ENCODE data around the gene OR10A5. TPM values are rescaled to one million over a fixed set of nuclear protein-coding genes. Genes with fewer than 3 reads are reported as not detected.
A peak's percentile ranks its signal among the peaks of the same experiment; 100 is the strongest.
"Not testable (repeated sequence)": the region's sequence is repeated elsewhere in the genome, so short reads cannot be mapped to it uniquely, and the experiment has no call there.

The OR10A5 gene, protein sequence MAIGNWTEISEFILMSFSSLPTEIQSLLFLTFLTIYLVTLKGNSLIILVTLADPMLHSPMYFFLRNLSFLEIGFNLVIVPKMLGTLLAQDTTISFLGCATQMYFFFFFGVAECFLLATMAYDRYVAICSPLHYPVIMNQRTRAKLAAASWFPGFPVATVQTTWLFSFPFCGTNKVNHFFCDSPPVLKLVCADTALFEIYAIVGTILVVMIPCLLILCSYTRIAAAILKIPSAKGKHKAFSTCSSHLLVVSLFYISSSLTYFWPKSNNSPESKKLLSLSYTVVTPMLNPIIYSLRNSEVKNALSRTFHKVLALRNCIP
- polyA plus RNA-seq (ENCODE audit: insufficient read length in 12 of 12): not detected
- long read RNA-seq, donor 1: 0 reads
- long read RNA-seq, donor 2: 0 reads
- long read RNA-seq, donor 3: 0 reads
- long read RNA-seq, donor 4: 0 reads
- long read RNA-seq, donor 5: 0 reads
- long read RNA-seq, donor 6: 0 reads
- long read RNA-seq, donor 7: 0 reads
- long read RNA-seq, donor 8: 0 reads
- long read RNA-seq, donor 9: 0 reads
- long read RNA-seq, donor 10: 0 reads
- long read RNA-seq, donor 11: 0 reads

DNA sequence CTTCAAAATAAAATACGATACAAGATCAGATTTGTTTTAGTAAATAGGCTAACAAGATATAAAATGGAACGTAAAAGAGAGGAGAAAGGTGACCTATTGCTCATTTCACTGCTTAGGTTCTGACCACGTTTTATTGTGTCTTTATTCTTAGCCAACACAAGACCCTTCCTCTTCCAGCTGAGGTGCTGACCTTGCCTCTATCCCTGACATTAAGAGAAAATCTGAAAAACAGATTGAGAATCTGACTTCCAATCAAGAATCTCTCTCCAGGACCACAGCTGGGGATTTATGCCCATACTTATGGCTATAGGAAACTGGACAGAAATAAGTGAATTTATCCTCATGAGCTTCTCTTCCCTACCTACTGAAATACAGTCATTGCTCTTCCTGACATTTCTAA, at the start of gene OR10A5:
Gene OR10A5 (plus strand): TSS at position 301 of the 400 bp plus-strand sequence. CDS start 0 bp downstream, at position 301.
- DNase-seq: no peak

DNA sequence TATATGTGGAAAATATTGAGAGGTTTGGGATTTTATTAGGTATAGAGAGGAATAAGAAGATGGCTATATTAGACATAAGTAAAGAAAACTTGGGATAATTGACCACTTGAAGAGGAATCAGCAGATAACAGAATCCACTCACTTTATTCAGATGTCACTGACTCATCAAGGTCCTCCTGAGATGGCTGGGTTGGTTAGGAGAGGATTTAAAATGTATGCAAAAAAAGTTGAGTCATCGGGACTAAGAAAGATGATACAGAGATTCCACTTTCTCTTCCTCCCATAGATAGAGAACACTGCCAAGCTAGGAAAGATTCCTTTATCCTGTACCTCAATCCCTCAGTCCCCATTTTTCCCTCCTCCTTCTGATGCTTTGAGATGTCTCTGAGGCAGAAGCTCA, 46.1 kb upstream of the OR10A5 start, which contains the start of gene OR6A2:
Gene OR6A2 (minus strand): TSS at position 288 of the 400 bp plus-strand sequence. CDS start 3,981 bp downstream, outside the sequence.
- no peak for DNase-seq

DNA sequence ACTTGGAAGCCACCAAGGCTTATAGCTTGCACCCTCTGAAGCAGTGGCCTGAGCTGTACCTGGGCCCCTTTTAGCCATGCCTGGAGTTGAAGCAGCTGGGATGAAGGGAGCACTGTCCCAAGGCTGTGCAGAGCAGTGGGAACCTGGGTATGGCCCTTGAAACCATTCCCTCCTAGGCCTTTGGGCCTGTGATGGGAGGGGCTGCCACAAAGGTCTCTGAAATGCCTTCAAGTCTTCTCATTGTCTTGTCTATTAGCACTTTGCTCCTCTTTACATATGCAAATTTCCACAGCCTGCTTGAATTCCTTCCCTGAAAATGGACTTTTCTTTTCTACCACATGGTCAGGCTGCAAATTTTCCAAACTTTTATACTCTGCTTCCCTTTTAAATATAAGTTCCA, 44.4 kb upstream of the OR10A5 start:
- not testable (repeated sequence) for DNase-seq

DNA sequence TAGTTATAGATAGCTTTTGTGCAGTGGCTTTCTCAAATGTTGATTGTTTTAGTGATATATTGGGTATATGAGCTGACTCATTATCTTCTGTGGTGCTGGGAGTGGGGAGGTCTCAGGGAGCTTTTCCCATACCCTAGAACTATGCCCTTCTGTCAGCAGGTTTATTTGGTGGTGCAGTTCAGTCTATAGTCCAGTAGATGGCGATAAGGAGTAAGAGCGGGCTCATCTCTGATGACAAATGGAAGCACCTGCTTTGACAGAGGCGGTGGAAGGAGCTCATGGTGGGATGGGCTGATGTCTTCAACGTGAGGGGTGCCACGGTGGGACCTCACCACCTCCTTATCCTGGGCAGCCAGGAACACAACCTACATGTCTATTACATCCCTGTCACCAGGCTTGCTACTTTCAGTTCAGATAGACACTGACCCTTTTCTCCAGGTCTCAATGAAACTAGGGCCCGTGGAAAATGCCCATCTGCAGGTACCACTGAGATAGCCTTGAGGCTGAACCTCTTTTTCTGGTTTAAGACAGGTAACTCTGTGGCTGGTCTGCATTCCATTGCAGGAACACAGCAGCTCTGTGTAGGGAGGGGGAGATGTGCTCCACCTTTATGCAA, 33.0 kb upstream of the OR10A5 start:
- DNase-seq: peak; percentile 8

DNA sequence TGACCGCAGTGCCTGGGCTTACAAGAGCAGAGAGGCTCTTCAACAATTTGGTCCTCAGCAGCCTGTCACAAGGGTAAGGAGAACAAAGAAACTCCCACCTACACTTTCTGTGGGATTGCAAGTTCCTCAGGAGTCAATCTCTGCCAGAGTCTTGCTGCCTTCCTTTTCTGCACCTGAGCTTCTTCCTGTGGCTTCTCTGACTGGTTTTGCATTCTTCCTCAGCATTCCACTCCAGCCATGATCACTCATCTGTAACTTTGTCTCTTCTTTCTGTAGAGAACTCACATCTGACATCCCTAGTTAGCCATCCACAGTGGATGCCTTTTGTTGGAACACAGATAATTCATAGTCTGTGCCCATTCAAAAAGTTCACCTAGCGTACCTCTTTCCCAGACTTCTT, 31.8 kb upstream of the OR10A5 start:
- DNase-seq: no peak

DNA sequence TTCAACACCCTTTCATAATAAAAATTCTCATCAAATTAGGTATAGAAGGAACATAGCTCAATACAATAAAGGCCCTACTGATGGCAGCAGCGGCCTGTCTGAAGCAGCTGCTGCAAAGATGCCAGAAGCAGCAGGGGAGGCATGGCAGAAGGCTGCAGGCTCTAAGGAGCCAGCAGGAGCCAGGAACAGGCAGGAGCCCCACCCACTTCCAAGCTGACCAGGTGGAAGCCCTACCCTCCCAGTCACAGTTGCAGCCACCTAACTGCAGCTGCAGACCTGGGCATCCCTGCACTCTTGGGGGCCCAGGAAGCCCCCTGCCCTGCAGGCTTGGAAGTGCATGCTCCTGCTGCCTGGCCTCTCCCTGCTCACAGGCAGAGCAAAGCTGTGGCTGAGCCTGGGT, 27.8 kb upstream of the OR10A5 start:
- DNase-seq: no peak

DNA sequence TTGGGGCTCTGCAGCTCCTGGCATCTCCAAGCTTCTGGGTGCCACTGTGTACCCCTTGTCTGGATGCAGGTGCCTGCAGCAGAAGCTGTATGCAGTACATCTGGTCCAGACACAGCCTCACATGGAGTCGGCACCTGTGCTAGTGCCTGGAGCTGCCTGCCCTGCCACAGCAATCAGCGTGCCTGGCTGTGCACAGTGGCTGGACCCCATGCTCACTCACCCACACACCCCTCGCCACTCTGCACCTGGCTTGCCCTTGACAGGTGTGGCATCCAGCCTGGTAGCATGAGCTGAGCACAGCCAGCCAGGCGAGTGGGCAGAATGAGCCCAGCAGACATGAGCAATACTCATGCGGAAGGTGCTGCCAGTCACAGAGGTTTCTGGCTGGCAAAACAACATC, 26.5 kb upstream of the OR10A5 start:
- DNase-seq: no peak

DNA sequence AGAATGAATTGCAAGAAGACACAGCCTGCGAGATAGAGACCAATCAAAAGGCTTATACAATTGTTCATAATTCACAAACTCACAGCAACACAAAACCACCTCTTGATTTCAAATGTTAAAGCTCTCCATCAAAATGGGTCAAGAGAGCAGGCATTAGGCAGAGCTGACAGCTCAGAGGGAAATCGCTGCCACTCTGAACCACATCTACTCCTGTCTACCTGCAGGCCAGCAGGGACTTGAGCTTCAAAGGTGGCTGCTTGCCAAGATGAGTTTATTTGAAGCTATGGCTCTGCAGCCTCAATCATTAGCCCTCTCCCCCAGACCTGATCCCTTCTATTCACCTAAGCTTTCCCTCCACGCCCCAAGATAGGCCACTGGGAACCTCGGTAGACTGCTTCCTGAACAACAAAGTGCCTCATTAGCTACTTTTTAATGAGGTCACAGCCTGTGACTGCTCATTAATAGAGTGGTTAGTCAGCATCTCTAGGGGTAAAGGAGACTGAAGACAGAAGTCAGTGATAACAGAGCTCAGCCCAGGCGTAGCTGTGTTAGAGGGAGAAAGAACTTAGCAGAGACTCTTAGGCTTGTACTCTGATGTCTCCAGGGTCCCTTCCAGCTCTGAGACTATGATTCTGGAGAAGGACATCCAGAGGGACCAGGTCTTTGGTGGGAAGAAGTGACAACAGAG, 21.2 kb upstream of the OR10A5 start:
- DNase-seq: no peak

DNA sequence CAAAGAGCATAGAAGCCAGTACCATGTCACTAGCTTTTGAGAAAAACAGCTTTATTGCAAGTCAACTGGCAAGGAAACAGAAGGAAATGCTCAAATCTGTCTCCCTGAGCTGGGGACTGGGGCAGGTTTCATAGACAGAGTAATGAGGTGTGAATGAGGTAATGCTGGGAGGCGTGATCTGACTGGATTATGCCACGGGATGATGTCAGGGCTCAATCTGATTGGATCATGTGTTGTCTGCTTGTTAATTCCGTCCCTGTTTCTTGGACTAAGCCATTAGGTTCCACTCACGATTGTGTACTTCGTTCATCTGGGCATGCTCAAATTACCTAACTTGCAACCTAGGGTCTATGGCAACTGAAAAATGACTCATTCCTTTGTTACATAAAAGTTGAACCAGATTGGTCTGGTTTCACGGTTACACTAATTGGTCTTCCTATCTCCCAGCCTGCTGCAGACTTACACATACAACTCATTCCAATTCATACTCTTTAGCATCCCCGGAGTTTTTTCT, 20.2 kb upstream of the OR10A5 start:
- peak; percentile 38 for DNase-seq

DNA sequence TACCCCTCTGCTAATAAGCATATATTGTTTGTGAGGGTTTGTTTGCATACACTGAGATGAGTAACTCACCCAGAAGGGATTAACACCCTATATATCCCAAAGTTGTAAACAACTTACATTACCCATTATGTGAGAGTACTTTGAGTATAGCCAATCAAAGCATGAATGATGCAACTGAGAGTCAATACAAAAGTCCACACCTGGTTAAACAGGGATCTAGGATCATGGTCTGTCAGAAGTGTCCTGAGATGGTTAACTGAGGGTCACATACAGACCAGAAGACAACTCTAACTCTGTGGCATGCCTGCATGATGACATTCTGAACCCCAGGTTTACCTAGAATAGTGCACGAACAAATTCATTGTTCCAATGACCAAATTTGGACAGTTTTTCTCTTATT, 17.4 kb upstream of the OR10A5 start:
- DNase-seq: no peak

DNA sequence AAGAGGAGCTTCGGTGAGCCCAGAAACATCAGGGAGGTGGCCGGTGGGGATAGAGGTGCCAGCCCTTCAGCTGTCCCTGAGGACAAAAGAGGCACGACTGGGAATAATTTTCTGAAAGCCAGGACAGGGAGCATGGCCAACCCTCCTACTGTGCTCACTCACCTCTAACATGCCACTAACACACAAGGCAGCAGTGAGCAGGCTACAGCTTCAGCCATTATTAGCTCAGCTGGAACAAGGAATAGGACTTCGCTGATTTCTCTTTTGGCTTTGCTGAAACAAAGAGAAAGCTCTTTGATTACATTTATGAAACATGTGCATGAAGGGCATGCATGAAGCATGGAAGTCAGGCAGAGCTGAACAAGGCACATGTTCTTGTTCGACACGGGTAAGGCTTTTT, 12.1 kb upstream of the OR10A5 start:
- no peak for DNase-seq

DNA sequence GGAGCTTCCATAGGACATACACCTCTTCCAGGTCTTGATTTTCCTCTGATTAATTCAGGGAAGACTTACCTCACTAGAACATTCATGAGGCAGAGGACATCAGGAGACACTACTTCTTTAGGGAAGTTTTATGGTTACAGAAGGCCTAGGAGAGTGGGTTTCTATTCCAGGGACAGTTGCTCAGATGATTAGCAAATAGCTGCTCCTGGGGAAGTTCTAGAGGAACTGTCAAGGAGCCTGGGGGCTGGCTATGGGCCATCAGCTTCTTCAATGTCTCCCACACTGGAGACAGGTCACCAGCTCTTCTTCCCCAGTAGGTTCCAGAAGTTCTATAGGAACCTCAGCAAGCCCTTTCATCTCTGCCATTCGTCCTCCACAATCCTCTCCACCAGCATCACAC, 11.5 kb upstream of the OR10A5 start:
- no peak for DNase-seq

DNA sequence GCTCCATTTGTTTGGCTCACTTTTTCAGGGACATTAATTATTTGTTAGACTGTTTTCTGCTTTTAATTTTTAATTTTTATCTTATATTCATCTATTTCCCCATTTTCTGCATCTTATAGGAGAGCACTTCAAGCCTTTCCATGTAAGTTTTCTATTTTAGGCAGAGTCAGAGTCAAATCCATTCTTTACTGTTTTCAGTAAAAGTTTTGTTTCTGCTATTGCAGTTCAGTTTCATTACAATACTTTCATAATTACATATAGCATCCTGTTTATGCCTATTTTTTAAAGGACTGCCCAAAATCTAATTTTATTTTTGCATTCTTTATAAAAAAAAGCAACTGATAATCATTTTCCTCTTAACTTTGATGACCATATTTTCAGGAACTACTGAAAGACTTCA, 3.8 kb upstream of the OR10A5 start:
- DNase-seq: no peak

DNA sequence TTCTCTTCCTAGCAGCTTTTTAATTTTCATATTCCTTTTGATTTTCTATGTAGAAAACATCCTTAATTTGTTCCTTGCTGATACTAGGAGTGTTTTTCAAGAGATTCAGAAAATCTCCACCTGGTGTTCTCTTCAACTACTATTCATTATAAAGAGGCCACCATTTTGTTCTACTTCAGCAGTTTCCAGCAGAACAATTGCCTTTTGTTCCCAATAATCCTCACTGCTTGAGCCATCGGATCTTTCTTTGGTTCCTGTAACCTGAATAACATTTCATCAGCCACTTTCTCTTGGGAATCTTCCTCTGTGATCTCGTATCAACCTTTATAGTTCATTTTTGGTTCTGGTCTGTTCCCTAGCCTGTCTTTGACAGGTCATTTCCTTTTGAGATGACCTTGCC, 1.8 kb upstream of the OR10A5 start:
- no peak for DNase-seq

DNA sequence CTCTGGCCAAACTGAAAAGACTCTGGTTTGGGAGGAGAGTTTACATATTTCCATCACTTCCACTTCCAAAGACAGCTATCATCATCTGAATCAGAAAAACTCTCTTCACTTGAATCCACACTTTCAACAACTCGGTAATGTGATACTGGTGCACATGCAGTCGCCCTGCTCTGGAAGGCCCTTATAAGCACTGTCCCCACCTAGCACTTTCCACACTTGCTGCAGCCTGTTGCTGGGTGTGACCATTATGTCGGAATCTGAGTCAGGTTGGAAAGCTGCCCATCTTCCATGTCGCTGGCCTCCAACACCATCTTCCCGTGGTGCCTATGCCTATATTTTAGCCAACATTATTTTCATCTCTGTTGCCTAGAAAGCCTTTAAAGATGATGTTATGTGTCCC, 1.1 kb upstream of the OR10A5 start:
- DNase-seq: no peak

DNA sequence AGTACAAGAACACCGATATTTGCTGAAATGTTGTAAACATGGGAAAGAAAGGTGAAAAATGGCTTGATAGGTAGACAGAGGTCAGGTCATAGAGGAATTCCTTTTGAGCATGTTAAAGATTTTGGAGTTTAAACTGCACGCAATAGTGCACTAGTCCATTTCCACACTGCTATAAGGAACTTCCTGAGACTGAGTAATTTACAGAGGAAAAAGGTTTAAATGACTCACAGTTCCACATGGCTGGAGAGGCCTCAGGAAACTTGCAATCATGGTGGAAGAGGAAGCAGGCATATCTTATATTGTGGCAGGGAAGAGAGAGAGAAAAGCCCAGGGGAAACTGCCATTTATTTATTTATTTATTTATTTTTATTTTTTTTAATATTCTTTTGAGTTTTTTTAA, 5.0 kb downstream of the OR10A5 start:
- DNase-seq: no peak

DNA sequence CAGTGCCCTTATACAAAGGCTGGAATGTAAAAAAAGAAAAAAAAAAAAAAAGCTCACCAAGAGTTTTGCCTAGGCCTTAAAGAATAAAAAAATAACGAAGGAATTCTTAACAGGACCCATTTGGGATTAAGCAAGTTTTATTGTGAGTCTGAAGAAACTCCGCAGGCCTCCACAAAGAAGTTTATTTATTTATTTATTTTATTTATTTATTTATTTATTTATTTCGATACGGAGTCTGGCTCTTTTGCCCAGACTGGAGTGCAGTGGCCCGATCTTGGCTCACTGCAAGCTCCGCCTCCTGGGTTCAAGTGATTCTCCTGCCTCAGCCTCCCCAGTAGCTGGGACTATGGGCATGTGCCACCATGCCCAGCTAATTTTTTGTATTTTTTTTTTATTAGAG, 9.3 kb downstream of the OR10A5 start:
- not testable (repeated sequence) for DNase-seq

DNA sequence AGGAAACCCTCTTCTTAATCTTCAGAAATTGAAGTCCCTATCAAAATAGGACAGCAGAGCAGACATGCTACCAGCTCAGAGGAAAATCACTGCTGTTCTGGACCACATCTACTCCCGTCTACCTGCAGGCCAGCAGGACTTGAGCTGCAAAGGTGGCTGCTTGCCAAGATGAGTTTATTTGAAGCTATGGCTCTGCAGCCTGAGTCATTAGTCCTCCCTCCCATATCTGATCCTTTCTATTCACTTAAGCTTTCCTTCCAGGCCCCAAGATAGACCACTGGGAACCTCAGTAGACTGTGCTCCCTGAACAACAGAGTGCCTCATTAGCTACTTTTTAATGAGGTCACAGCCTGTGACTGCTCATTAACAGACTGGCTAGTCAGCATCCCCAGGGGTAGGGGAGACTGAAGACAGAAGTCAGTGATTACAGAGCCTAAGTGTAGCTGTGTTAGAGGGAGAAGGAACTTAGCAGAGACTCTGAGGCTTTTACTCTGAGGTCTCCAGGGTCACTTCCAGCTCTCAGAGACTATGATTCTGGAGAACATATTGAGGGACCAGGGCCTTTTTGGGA, 10.6 kb downstream of the OR10A5 start:
- DNase-seq: no peak

DNA sequence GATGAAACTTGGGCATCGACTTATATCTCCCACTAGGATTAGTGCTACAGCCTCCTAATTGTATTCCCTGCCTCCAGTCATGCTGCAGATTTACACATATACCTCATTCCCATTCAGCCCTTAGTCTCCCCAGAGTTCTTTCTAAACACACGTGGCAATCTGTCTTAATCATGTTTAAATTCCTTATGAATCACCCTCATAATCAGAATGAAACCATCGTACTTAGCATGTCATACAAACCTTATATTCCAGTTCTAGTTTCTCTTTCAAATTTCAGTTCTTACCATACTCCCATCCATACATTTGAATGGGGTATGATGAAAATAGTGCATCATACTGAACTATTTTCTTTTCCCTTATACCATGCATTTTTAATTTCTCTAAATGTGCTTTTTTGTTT, 11.4 kb downstream of the OR10A5 start:
- DNase-seq: no peak

DNA sequence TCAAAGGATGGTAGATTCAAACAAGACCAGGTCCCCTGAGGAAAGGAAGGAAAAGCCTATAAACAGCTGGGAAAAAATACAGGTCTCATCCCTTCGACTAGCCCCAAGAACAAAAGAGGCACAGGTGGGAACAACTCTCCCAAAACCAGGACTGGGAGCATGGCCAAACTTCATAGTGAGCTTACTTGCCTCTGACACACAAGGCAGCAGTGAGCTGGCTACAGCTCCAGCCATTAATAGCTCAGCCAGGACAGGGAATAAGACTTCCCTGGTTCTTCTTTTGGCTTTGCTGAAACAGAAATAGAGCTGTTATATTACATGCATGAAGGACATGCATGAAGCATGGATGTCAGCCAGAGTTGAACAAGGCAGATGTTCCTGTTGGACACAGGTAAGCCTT, 17.5 kb downstream of the OR10A5 start, which contains the start of gene OR10A2:
Gene OR10A2 (plus strand): TSS at position 97 of the 400 bp plus-strand sequence. CDS start 6,698 bp downstream, outside the sequence.
- peak; percentile 3 for DNase-seq

DNA sequence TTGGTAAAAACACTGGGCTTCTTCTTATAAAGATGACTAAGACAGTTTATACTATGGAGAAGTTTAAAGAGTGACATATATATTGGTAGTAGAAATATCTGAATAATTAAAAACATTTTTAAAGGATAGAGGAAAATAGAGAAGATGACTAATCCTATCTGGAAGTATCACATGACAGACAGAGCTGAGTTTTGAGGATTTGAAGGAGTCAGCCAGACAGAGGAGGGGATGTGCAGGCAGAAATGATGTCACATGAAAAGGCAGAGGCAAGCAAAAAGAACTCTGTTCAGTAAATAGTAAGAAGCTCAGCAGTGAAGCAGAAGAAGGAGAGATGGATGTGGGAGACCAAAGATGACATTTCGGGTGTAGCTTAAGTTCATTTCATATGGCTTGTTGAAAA, 19.0 kb downstream of the OR10A5 start:
- no peak for DNase-seq

DNA sequence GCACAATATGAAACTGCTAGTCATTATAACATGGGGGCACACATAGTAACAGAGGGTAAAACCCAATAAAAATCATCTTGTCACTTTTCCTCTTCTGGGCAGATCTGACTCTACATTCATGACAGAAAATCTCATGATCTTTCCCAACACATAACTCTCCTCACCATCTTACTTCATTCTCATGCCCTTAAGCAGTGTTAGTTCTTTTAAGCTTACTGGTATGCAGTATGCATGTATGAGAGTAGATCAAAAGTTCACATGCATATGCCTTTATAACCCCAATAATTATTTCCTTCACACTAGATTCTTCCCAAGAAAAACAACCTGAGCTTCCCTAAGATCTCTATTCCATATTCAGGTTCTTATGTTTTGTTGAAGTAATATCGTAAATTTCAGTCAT, 25.8 kb downstream of the OR10A5 start:
- DNase-seq: no peak

Measured in muscle of arm (tissue), 14 donors.